Activated naive CD4-positive, alpha-beta T cell treated with Interleukin-2 at 50 U/mL for 16 hours (primary cell): ENCODE measurements around the gene SECISBP2L.

Source experiments
- DNase-seq: peaks from one replicate; pipeline ENCODE4 v3.0.0-alpha.2; 2020

SECISBP2L gene

GRCh38 chr15:49059491-49059890 lies 13.2 kb upstream of the SECISBP2L start:
- no peak for DNase-seq

- no peak for DNase-seq
Measured at GRCh38 chr15:49058559-49058958, 12.3 kb upstream of the SECISBP2L start.

- DNase-seq = no peak
Measured at GRCh38 chr15:49055630-49056029, 9.4 kb upstream of the SECISBP2L start.

GRCh38 chr15:49052662-49053061 lies 6.4 kb upstream of the SECISBP2L start:
- no peak for DNase-seq

GRCh38 chr15:49047456-49047855 lies 1.2 kb upstream of the SECISBP2L start:
- DNase-seq = no peak

GRCh38 chr15:49045751-49046219 lies 461 bp downstream of the SECISBP2L start:
- DNase-seq = no peak

GRCh38 chr15:49044766-49045606 lies 1.3 kb downstream of the SECISBP2L start:
- DNase-seq = no peak

GRCh38 chr15:49044002-49044401 lies 2.2 kb downstream of the SECISBP2L start:
- no peak for DNase-seq

- DNase-seq = no peak
Measured at GRCh38 chr15:49042165-49042564, 4.1 kb downstream of the SECISBP2L start.

- no peak for DNase-seq
Measured at GRCh38 chr15:49041426-49041825, 4.8 kb downstream of the SECISBP2L start.

GRCh38 chr15:49040151-49040550 lies 6.1 kb downstream of the SECISBP2L start:
- no peak for DNase-seq

GRCh38 chr15:49038382-49038781 lies 7.9 kb downstream of the SECISBP2L start:
- no peak for DNase-seq

- DNase-seq = no peak
Measured at GRCh38 chr15:49037546-49037940, 8.7 kb downstream of the SECISBP2L start.

- DNase-seq = no peak
Measured at GRCh38 chr15:49036650-49037545, 9.3 kb downstream of the SECISBP2L start.

GRCh38 chr15:49035825-49036224 lies 10.4 kb downstream of the SECISBP2L start:
- DNase-seq = no peak

GRCh38 chr15:49032601-49033145 lies 13.6 kb downstream of the SECISBP2L start:
- DNase-seq = no peak

- no peak for DNase-seq
Measured at GRCh38 chr15:49031804-49032203, 14.4 kb downstream of the SECISBP2L start.

GRCh38 chr15:49026700-49027099 lies 19.5 kb downstream of the SECISBP2L start:
- DNase-seq = no peak

- DNase-seq = no peak
Measured at GRCh38 chr15:49024840-49025239, 21.4 kb downstream of the SECISBP2L start.

- no peak for DNase-seq
Measured at GRCh38 chr15:49023354-49023753, 22.9 kb downstream of the SECISBP2L start.

GRCh38 chr15:49015896-49016295 lies 30.4 kb downstream of the SECISBP2L start:
- DNase-seq = no peak

GRCh38 chr15:48999314-48999713 lies 46.9 kb downstream of the SECISBP2L start:
- no peak for DNase-seq

GRCh38 chr15:48996276-48996675 lies 50.0 kb downstream of the SECISBP2L start:
- no peak for DNase-seq
